Measurements from ENCODE around the gene PIK3R3.
"Not testable (repeated sequence)": the region's sequence is repeated elsewhere in the genome, so short reads cannot be mapped to it uniquely, and the experiment has no call there.

The PIK3R3 gene

GRCh38 chr1:46070164-46070814 is 62.1 kb downstream of the PIK3R3 start:
- no peak for DNase-seq (ENCODE audit: low read depth in 1 of 2, low spot score in 1 of 2)

- no peak for DNase-seq (ENCODE audit: low read depth in 1 of 2, low spot score in 1 of 2)
Measured at GRCh38 chr1:46068525-46068924, 63.9 kb downstream of the PIK3R3 start.

GRCh38 chr1:46067652-46068051 is 64.8 kb downstream of the PIK3R3 start:
- no peak for DNase-seq (ENCODE audit: low read depth in 1 of 2, low spot score in 1 of 2)

- DNase-seq (ENCODE audit: low read depth in 1 of 2, low spot score in 1 of 2), result no peak
Measured at GRCh38 chr1:46065405-46065804, 67.0 kb downstream of the PIK3R3 start.

GRCh38 chr1:46064708-46065107 is 67.7 kb downstream of the PIK3R3 start:
- no peak for DNase-seq (ENCODE audit: low read depth in 1 of 2, low spot score in 1 of 2)

- peak in 1 of 2 donors; percentile 18 for DNase-seq (ENCODE audit: low read depth in 1 of 2, low spot score in 1 of 2)
Measured at GRCh38 chr1:46062651-46063319, 69.6 kb downstream of the PIK3R3 start.

GRCh38 chr1:46061146-46061545 is 71.3 kb downstream of the PIK3R3 start:
- no peak for DNase-seq (ENCODE audit: low read depth in 1 of 2, low spot score in 1 of 2)

GRCh38 chr1:46058936-46059335 is 73.5 kb downstream of the PIK3R3 start:
- no peak for DNase-seq (ENCODE audit: low read depth in 1 of 2, low spot score in 1 of 2)

- DNase-seq (ENCODE audit: low read depth in 1 of 2, low spot score in 1 of 2), result no peak
Measured at GRCh38 chr1:46057781-46058180, 74.6 kb downstream of the PIK3R3 start.

GRCh38 chr1:46057215-46057614 is 75.2 kb downstream of the PIK3R3 start:
- DNase-seq (ENCODE audit: low read depth in 1 of 2, low spot score in 1 of 2), result not testable (repeated sequence)

GRCh38 chr1:46056325-46056724 is 76.1 kb downstream of the PIK3R3 start:
- DNase-seq (ENCODE audit: low read depth in 1 of 2, low spot score in 1 of 2), result no peak

GRCh38 chr1:46053734-46054133 is 78.7 kb downstream of the PIK3R3 start:
- no peak for DNase-seq (ENCODE audit: low read depth in 1 of 2, low spot score in 1 of 2)

- DNase-seq (ENCODE audit: low read depth in 1 of 2, low spot score in 1 of 2), result no peak
Measured at GRCh38 chr1:46044116-46044515, 88.3 kb downstream of the PIK3R3 start.

- DNase-seq (ENCODE audit: low read depth in 1 of 2, low spot score in 1 of 2), result no peak
Measured at GRCh38 chr1:46043458-46044017, 88.9 kb downstream of the PIK3R3 start.

GRCh38 chr1:46041974-46042373 is 90.5 kb downstream of the PIK3R3 start:
- no peak for DNase-seq (ENCODE audit: low read depth in 1 of 2, low spot score in 1 of 2)

- DNase-seq (ENCODE audit: low read depth in 1 of 2, low spot score in 1 of 2), result no peak
Measured at GRCh38 chr1:46041551-46041950, 90.9 kb downstream of the PIK3R3 start.

GRCh38 chr1:46039571-46040052 is 92.8 kb downstream of the PIK3R3 start:
- DNase-seq (ENCODE audit: low read depth in 1 of 2, low spot score in 1 of 2), result no peak

GRCh38 chr1:46036894-46037839 is 95.3 kb downstream of the PIK3R3 start:
- peak; percentile 73 to 84 for DNase-seq (ENCODE audit: low read depth in 1 of 2, low spot score in 1 of 2)

- DNase-seq (ENCODE audit: low read depth in 1 of 2, low spot score in 1 of 2), result no peak
Measured at GRCh38 chr1:46034601-46035516, 97.6 kb downstream of the PIK3R3 start.

Measured in stimulated activated CD4-positive, alpha-beta T cell treated with anti-CD3 and anti-CD28 coated beads, Interleukin-15, amount 100 ng/mL, for 1 hour (primary cell).